RWPE2 (cell line): ENCODE results near the gene AOPEP.

Experiments used
- ATAC-seq: fragments of 200-7000 bp; cut with Tn5 transposase; 3 replicates; pipeline ENCODE4 v1.9.1; 2021; ENCODE audit warnings: low read depth
- DNase-seq: peaks from one replicate; pipeline ENCODE4 v3.0.0-alpha.2; 2020; ENCODE audit warnings: low spot score
- H3K27ac ChIP-seq: fragments of 450-650 bp; 2 replicates; pipeline ENCODE4 v1.5.1; 2017; ENCODE audit warnings: mild to moderate bottlenecking; ENCODE audit not compliant: poor library complexity, severe bottlenecking
- H3K27me3 ChIP-seq: fragments of 250-450 bp; sonication (Bioruptor Pico); 2 replicates; pipeline ENCODE4 v1.5.1; 2021; ENCODE audit warnings: mild to moderate bottlenecking, moderate library complexity; ENCODE audit not compliant: insufficient read depth, poor library complexity, severe bottlenecking
- H3K36me3 ChIP-seq: fragments of 250-450 bp; sonication (Bioruptor Pico); 2 replicates; pipeline ENCODE4 v1.5.1; 2020; ENCODE audit warnings: low read depth, mild to moderate bottlenecking, moderate library complexity
- H3K4me1 ChIP-seq: fragments of 250-450 bp; sonication (Bioruptor Pico); 2 replicates; pipeline ENCODE4 v1.5.1; 2021; ENCODE audit warnings: mild to moderate bottlenecking, moderate library complexity; ENCODE audit not compliant: insufficient read depth, poor library complexity, severe bottlenecking
- H3K4me3 ChIP-seq: fragments of 250-450 bp; sonication (Bioruptor Pico); 2 replicates; pipeline ENCODE4 v1.5.1; 2021; ENCODE audit warnings: mild to moderate bottlenecking, moderate library complexity; ENCODE audit not compliant: severe bottlenecking
- H3K9me3 ChIP-seq: fragments of 250-450 bp; sonication (Bioruptor Pico); 2 replicates; pipeline ENCODE4 v1.5.1; 2021; ENCODE audit warnings: mild to moderate bottlenecking, moderate library complexity; ENCODE audit not compliant: severe bottlenecking
- TF ChIP-seq, protein P1 (sequence below): fragments of 450-650 bp; IDR thresholded peaks from one replicate; pipeline ENCODE4 v1.5.1; 2017; ENCODE audit warnings: mild to moderate bottlenecking, moderate library complexity; ENCODE audit not compliant: poor library complexity, severe bottlenecking

Gene AOPEP

DNA sequence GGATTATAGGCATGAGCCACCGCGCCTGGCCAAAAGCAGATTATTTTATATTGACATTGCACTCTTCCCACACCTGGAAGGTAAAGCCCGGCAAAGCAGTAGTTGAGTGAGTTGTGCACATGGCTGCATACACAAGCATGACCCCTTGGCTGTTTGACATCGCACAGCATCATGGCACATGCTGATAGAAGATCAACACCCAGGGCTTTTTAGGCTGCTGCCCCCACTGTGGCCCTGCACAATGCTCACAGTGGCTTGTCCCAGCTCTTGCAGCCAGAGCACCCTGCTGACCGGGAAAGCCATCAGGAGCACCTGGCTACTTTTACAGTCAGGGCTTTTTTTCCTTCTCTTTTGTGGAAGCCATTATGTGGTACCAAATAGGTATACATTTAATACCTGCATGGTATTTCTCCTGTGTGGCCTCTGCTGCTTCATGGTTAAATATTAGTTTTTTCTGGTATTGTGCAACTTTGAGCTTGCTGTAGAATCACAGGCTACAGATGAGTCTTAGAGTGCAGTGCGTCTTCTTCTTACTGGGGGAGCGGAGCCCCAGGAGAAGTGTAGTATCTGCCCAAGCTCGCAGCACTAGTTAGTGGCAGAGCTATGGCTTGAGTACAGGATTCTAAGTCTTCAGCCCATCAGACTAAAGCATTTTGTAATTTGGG, 264.5 kb downstream of the AOPEP start:
- H3K9me3 ChIP-seq: peaks cover 4% of the 10 kb centered on the region
- no peaks in the 10 kb centered on the region for H3K36me3 ChIP-seq
- ATAC-seq (no peak), DNase-seq (no peak)
- no peaks in the 10 kb centered on the region for H3K4me1 ChIP-seq
- no peak overlapping the region for H3K4me3 ChIP-seq
- TF ChIP-seq, protein P1, sequence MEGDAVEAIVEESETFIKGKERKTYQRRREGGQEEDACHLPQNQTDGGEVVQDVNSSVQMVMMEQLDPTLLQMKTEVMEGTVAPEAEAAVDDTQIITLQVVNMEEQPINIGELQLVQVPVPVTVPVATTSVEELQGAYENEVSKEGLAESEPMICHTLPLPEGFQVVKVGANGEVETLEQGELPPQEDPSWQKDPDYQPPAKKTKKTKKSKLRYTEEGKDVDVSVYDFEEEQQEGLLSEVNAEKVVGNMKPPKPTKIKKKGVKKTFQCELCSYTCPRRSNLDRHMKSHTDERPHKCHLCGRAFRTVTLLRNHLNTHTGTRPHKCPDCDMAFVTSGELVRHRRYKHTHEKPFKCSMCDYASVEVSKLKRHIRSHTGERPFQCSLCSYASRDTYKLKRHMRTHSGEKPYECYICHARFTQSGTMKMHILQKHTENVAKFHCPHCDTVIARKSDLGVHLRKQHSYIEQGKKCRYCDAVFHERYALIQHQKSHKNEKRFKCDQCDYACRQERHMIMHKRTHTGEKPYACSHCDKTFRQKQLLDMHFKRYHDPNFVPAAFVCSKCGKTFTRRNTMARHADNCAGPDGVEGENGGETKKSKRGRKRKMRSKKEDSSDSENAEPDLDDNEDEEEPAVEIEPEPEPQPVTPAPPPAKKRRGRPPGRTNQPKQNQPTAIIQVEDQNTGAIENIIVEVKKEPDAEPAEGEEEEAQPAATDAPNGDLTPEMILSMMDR: no peak
- H3K27me3 ChIP-seq: no peaks in the 10 kb centered on the region
- no peak overlapping the region for H3K27ac ChIP-seq

DNA sequence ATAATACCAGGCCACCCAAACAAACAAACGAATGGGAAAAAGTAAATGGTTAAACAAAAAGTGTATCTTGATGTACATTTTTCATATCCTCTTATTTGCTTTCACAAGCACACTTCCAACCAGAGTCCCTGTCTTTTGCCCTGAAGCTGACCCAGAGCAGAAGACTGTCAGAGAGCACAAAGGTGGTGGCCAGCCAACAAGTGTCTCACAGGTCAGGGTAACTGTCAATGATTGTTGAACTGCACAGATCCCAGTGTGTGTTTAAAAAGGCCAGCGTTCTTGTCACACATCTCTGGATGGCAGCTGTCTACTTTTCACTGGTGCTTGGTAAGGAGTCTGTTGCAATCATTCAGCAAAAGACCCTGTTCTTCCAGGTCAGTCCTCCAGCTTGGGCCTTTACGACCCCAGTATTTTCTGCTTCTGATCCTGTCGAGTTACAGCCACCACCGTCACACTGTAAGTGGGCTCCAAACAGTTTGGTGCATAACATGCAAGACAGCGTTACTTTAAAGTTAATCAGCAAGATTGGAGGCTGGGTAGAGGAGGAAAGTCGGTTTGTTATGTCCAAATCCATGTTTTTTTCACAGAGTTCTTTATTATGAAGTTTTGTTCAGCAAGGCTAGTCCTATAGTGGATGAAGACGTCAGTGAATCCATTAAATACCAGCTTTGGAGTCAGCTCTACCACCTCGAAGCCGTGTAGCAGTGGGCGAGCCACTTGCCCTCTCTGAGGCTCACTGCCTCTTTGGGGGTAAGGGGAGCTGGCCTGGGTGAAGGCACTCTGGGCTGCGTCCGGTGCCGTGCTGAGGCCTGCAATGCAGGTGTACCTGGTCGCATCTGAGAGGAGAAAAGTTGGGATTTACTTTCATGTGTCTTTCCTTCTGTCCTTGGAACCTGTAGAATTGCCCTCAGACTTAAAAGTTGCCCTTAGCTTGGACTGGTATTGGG, 265.7 kb downstream of the AOPEP start:
- DNase-seq: no peak
- no peaks in the 10 kb centered on the region for H3K27me3 ChIP-seq

DNA sequence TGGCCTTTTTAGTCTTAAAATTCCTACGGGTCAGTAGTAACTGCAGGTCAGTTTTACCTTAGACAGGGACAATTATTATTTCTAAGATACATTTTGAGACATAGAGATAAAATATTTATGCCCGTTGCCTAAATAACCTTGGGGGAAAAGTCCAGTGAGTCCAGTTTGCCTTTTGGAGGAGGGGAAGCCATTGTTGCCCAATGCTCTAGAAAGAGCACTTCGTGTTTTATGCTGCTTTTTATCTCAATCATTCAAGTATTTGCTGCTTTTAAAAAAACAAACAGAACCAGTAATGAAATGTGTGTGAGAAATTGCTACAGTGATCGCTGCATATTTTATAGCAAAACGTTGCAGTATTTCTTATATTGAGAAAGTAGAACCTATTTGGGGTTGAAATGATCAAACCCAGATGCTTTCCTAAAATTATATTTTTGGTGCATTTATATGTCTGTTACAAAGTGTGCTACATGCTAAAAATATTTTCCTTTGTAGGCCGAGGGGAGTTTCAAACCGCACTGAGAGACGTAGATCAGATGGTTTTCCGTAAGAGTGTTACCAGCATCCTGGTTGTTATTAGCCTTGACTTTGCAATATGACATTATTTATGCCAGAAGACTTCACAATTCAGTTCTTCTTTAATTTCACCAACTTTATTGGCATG, 266.8 kb downstream of the AOPEP start:
- ATAC-seq: no peak

More for the DNA sequence above, 265.7 kb downstream of the AOPEP start:
- Histone ChIP-seq H3K36me3 (no peaks in the 10 kb centered on the region), H3K4me1 (no peaks in the 10 kb centered on the region), H3K27ac (no peak overlapping the region), H3K9me3 (peaks cover 4% of the 10 kb centered on the region), H3K4me3 (no peak overlapping the region)
- no peak for ATAC-seq
- TF ChIP-seq, protein P1: no peak

DNA sequence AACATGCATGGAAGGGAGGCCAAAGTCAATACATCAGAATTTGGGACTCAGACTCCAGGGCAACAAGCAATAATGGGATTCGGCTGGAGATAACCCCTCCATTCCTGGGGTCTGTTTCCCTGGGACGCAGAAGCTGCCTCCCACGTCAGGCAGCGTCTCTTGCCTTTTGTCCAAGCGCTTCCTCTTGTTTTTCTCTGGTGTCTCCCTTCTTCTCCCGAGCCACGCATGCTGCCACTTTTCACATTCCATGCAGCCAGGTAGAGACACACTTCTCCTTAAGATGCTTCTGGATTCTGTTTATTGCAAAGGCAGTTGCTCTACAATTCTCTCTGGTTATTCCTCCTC, 267.3 kb downstream of the AOPEP start:
- Histone ChIP-seq H3K36me3 (no peaks in the 10 kb centered on the region), H3K27ac (no peak overlapping the region), H3K4me1 (no peaks in the 10 kb centered on the region), H3K27me3 (no peaks in the 10 kb centered on the region), H3K4me3 (no peak overlapping the region), H3K9me3 (peaks cover 4% of the 10 kb centered on the region)
- TF ChIP-seq, protein P1: no peak
- no peak for ATAC-seq
- DNase-seq: no peak

More for the DNA sequence above, 266.8 kb downstream of the AOPEP start:
- H3K4me3 ChIP-seq: no peak overlapping the region
- no peak overlapping the region for H3K27ac ChIP-seq
- H3K9me3 ChIP-seq: peaks cover 4% of the 10 kb centered on the region
- DNase-seq: no peak
- no peaks in the 10 kb centered on the region for H3K27me3 ChIP-seq
- no peaks in the 10 kb centered on the region for H3K36me3 ChIP-seq
- no peaks in the 10 kb centered on the region for H3K4me1 ChIP-seq
- TF ChIP-seq, protein P1: no peak
